Upper lobe of left lung (tissue), 6 donors: ENCODE measurements around the gene EYS. TPM values are rescaled to one million over a fixed set of nuclear protein-coding genes. Genes with fewer than 3 reads are reported as not detected.

Source experiments
- ATAC-seq, 2 donors: fragments of 200-7000 bp; cut with Tn5 transposase; one replicate each; pipeline ENCODE4 v1.9.1; 2022; ENCODE audit warnings: mild to moderate bottlenecking in 2 of 2, moderate library complexity in 2 of 2; ENCODE audit not compliant: low FRiP score in 2 of 2
- DNase-seq, 2 donors: peaks; one replicate each; pipeline ENCODE4 v3.0.0-alpha.2; 2019 to 2020
- H3K27ac ChIP-seq, 4 donors: fragments of 200-600 bp; sonication (generic); one replicate each; pipeline ENCODE4 v1.5.1; 2016 to 2019
- H3K27me3 ChIP-seq, 4 donors: fragments of 200-600 bp; sonication (generic); one replicate each; pipeline ENCODE4 v1.5.1; 2017 to 2019
- H3K36me3 ChIP-seq, 4 donors: fragments of 200-600 bp; sonication (generic); one replicate each; pipeline ENCODE4 v1.5.1; 2016 to 2019
- H3K4me1 ChIP-seq, 4 donors: fragments of 200-600 bp; sonication (generic); one replicate each; pipeline ENCODE4 v1.5.1; 2018 to 2019
- H3K4me3 ChIP-seq, 4 donors: fragments of 200-600 bp; sonication (generic); one replicate each; pipeline ENCODE4 v1.5.1; 2017 to 2019; ENCODE audit warnings: mild to moderate bottlenecking in 2 of 4, moderate library complexity in 1 of 4
- H3K9me3 ChIP-seq, 4 donors: fragments of 200-600 bp; sonication (generic); one replicate each; pipeline ENCODE4 v1.5.1; 2018 to 2019
- EP300 ChIP-seq, 4 donors: sonication (generic); formaldehyde crosslinking; IDR thresholded peaks; one replicate each; pipeline ENCODE4 v1.5.1; 2017; ENCODE audit warnings: antibody characterized with exemption in 4 of 4, control low read depth in 2 of 4
- POLR2A ChIP-seq, 4 donors: fragments of 450-650 bp; IDR thresholded peaks; one replicate each; pipeline ENCODE4 v1.5.1; 2016 to 2017; ENCODE audit warnings: antibody characterized with exemption in 4 of 4, mild to moderate bottlenecking in 2 of 4
- POLR2AphosphoS5 ChIP-seq, 2 donors: sonication (generic); formaldehyde crosslinking; IDR thresholded peaks; one replicate each; pipeline ENCODE4 v1.5.1; 2017; ENCODE audit warnings: antibody characterized with exemption in 2 of 2
- WGBS, 2 donors: methylation state at CpG; one replicate each; pipeline ENCODE4 v1.1.5; 2017 to 2018; 5-methylcytosine and 5-hydroxymethylcytosine counted together
- total RNA-seq, 6 donors: library from RNA; depleted of rRNA in 4 of 6; stranded (reverse); fragments of >200 nt in 4 of 6; gene quantifications; one replicate each; pipeline versions ENCODE4 v1.1.0 to v1.2.1, GENCODE V29; 2016 to 2021
- TF ChIP-seq, protein P1 (sequence below), 6 experiments: fragments of 450-650 bp in 4 of 6; fragments of 200-600 bp in 2 of 6; sonication (generic) in 2 of 6; IDR thresholded peaks; one replicate each; pipeline ENCODE4 v1.5.1; 2016 to 2019; ENCODE audit warnings: antibody characterized with exemption in 6 of 6
- donor health status: DM: no; HTN: no; CAD: no; lungs with moderate emphysema.
- donor health status: DM: no; HTN: yes; CAD: no; lungs with severe emphysema.

The EYS gene
- total RNA-seq, 6 donors from 2014 or later: under 0.01 to 0.46 (median 0.28) TPM; not detected in 2

GRCh38 chr6:65285275-65285674 lies 421.8 kb downstream of the EYS start:
- DNase-seq (no peak), ATAC-seq (no peak)
- H3K4me3 ChIP-seq: no peak overlapping the region
- TF ChIP-seq, protein P1, sequence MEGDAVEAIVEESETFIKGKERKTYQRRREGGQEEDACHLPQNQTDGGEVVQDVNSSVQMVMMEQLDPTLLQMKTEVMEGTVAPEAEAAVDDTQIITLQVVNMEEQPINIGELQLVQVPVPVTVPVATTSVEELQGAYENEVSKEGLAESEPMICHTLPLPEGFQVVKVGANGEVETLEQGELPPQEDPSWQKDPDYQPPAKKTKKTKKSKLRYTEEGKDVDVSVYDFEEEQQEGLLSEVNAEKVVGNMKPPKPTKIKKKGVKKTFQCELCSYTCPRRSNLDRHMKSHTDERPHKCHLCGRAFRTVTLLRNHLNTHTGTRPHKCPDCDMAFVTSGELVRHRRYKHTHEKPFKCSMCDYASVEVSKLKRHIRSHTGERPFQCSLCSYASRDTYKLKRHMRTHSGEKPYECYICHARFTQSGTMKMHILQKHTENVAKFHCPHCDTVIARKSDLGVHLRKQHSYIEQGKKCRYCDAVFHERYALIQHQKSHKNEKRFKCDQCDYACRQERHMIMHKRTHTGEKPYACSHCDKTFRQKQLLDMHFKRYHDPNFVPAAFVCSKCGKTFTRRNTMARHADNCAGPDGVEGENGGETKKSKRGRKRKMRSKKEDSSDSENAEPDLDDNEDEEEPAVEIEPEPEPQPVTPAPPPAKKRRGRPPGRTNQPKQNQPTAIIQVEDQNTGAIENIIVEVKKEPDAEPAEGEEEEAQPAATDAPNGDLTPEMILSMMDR (IDR thresholded peaks at IDR 0.05): no peak
- TF ChIP-seq POLR2A (IDR thresholded peaks at IDR 0.05) (no peak), POLR2AphosphoS5 (IDR thresholded peaks at IDR 0.05) (no peak), EP300 (IDR thresholded peaks at IDR 0.05) (no peak)
- no peaks in the 10 kb centered on the region for H3K4me1 ChIP-seq
- H3K27me3 ChIP-seq: no peaks in the 10 kb centered on the region
- H3K36me3 ChIP-seq: no peaks in the 10 kb centered on the region
- no peak overlapping the region for H3K27ac ChIP-seq
- H3K9me3 ChIP-seq: no peaks in the 10 kb centered on the region

GRCh38 chr6:65280060-65280459 lies 427.0 kb downstream of the EYS start:
- Histone ChIP-seq H3K27me3 (no peaks in the 10 kb centered on the region), H3K9me3 (no peaks in the 10 kb centered on the region), H3K4me3 (no peak overlapping the region), H3K4me1 (no peaks in the 10 kb centered on the region), H3K27ac (no peak overlapping the region), H3K36me3 (no peaks in the 10 kb centered on the region)
- DNase-seq (no peak), ATAC-seq (no peak)
- TF ChIP-seq, protein P1 (IDR thresholded peaks at IDR 0.05): no peak
- TF ChIP-seq EP300 (IDR thresholded peaks at IDR 0.05) (no peak), POLR2A (IDR thresholded peaks at IDR 0.05) (no peak), POLR2AphosphoS5 (IDR thresholded peaks at IDR 0.05) (no peak)
- 77 to 80% methylated on average over 3 of the region's 3 CpGs for WGBS, 2 donors

DNA sequence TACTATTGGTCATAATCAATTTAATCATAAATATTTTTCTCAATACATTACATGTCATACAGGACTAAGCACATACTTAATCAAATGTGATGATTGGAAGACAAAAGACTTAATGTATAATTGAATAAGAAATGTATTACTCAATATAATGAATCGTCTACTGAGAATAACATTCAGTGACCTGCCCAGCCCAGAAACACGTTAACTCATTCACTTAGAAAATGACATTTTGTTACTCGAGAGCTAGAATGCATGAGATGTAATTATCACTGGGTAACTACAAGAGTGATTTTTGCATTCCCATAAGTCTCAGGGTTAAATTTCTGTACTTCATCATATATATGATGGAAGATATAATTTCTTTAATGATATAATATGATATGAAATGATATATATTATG lies 444.8 kb downstream of the EYS start:
- TF ChIP-seq POLR2AphosphoS5 (IDR thresholded peaks at IDR 0.05): no peak
- TF ChIP-seq, protein P1 (IDR thresholded peaks at IDR 0.05): no peak
- TF ChIP-seq POLR2A (IDR thresholded peaks at IDR 0.05): no peak
- TF ChIP-seq EP300 (IDR thresholded peaks at IDR 0.05): no peak
- H3K4me3 ChIP-seq: no peak overlapping the region
- H3K4me1 ChIP-seq: no peaks in the 10 kb centered on the region
- no peak overlapping the region for H3K27ac ChIP-seq
- H3K36me3 ChIP-seq: no peaks in the 10 kb centered on the region
- H3K9me3 ChIP-seq: no peaks in the 10 kb centered on the region
- no peak for DNase-seq
- ATAC-seq: no peak
- H3K27me3 ChIP-seq: no peaks in the 10 kb centered on the region
- WGBS, 2 donors: 84 to 91% methylated on average over 3 of the region's 3 CpGs

GRCh38 chr6:65259982-65260381 lies 447.0 kb downstream of the EYS start:
- ATAC-seq (no peak), DNase-seq (no peak)
- H3K27me3 ChIP-seq: no peaks in the 10 kb centered on the region
- H3K4me3 ChIP-seq: no peak overlapping the region
- 87 to 89% methylated on average over 5 of the region's 5 CpGs for WGBS, 2 donors
- H3K9me3 ChIP-seq: no peaks in the 10 kb centered on the region
- no peak overlapping the region for H3K27ac ChIP-seq
- H3K36me3 ChIP-seq: no peaks in the 10 kb centered on the region
- H3K4me1 ChIP-seq: no peaks in the 10 kb centered on the region
- TF ChIP-seq POLR2A (IDR thresholded peaks at IDR 0.05): no peak

DNA sequence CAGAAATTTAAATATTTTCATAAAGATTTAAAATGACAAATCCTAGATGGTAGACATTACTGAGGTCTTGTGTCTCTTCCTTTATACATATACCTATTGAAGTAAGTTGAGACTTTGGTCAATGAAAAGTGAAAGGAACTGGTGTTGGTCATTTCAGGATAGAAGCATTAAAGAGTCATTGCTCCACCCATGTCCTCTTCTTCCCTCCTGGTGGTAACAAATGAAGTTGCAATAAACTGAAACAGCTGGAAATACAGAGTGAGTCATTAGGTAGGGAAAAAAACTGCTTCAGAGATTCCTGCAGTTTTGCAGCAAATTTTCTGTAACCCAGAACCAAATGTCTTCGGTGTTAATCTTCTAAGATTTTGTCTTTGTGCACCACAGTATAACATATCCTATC lies 448.0 kb downstream of the EYS start:
- WGBS, 2 donors: 84 to 90% methylated on average over 1 of the region's 1 CpG
- no peaks in the 10 kb centered on the region for H3K4me1 ChIP-seq
- H3K4me3 ChIP-seq: no peak overlapping the region
- H3K27ac ChIP-seq: no peak overlapping the region
- no peak for DNase-seq
- H3K36me3 ChIP-seq: no peaks in the 10 kb centered on the region
- no peaks in the 10 kb centered on the region for H3K9me3 ChIP-seq
- ATAC-seq: no peak
- no peaks in the 10 kb centered on the region for H3K27me3 ChIP-seq
- TF ChIP-seq POLR2A (IDR thresholded peaks at IDR 0.05): no peak
- no peak for TF ChIP-seq POLR2AphosphoS5 (IDR thresholded peaks at IDR 0.05)
- TF ChIP-seq, protein P1 (IDR thresholded peaks at IDR 0.05): no peak
